Vagina (tissue), 2 donors: Measurements from ENCODE around the gene ANKRD10. TPM values are rescaled to one million over a fixed set of nuclear protein-coding genes. Genes with fewer than 3 reads are reported as not detected.

Experiments
- DNase-seq, 2 donors: peaks; one replicate each; pipeline ENCODE4 v3.0.0-alpha.2; 2017; ENCODE audit errors: extremely low spot score in 2 of 2
- H3K27ac ChIP-seq: fragments of 200-600 bp; sonication (generic); one replicate; pipeline ENCODE4 v1.5.1; 2019
- H3K27me3 ChIP-seq: fragments of 200-600 bp; sonication (generic); one replicate; pipeline ENCODE4 v1.5.1; 2019
- H3K36me3 ChIP-seq, 2 donors: fragments of 200-600 bp; sonication (generic); one replicate each; pipeline ENCODE4 v1.5.1; 2017 to 2019
- H3K4me1 ChIP-seq: fragments of 200-600 bp; sonication (generic); one replicate; pipeline ENCODE4 v1.5.1; 2019
- H3K4me3 ChIP-seq, 2 donors: fragments of 200-600 bp; sonication (generic); 1 replicate in 1 of 2; 2 replicates in 1 of 2; pipeline ENCODE4 v1.5.1; 2016 to 2019
- H3K9me3 ChIP-seq: fragments of 200-600 bp; sonication (generic); one replicate; pipeline ENCODE4 v1.5.1; 2019
- POLR2A ChIP-seq, 2 donors: fragments of 450-650 bp; IDR thresholded peaks; one replicate each; pipeline ENCODE4 v1.6.1; 2017; ENCODE audit warnings: antibody characterized with exemption in 2 of 2, mild to moderate bottlenecking in 2 of 2, moderate library complexity in 2 of 2
- POLR2AphosphoS5 ChIP-seq, 2 donors: sonication (generic); formaldehyde crosslinking; IDR thresholded peaks; one replicate each; pipeline ENCODE4 v1.9.0; 2017; ENCODE audit warnings: antibody characterized with exemption in 2 of 2, mild to moderate bottlenecking in 2 of 2, low read depth in 1 of 2; ENCODE audit not compliant: insufficient read depth in 1 of 2
- intact Hi-C: fragments of 100-400 bp; cut with DNase I; formaldehyde crosslinking; loops from one replicate; pipeline ENCODE4 v1.15.1; 2023
- total RNA-seq: library from RNA; depleted of rRNA; stranded (reverse); fragments of >200 nt; gene quantifications from one replicate; pipeline ENCODE4 v1.2.3, GENCODE V29; 2016
- TF ChIP-seq, protein P1 (sequence below), 3 experiments: fragments of 450-650 bp in 2 of 3; fragments of 200-600 bp in 1 of 3; sonication (generic) in 1 of 3; IDR thresholded peaks; one replicate each; pipeline ENCODE4 v1.5.1; 2017 to 2019; ENCODE audit warnings: antibody characterized with exemption in 3 of 3, mild to moderate bottlenecking in 2 of 3, moderate library complexity in 2 of 3

ANKRD10 gene
- total RNA-seq, 1 donor from 2014 or later: 114 TPM

DNA sequence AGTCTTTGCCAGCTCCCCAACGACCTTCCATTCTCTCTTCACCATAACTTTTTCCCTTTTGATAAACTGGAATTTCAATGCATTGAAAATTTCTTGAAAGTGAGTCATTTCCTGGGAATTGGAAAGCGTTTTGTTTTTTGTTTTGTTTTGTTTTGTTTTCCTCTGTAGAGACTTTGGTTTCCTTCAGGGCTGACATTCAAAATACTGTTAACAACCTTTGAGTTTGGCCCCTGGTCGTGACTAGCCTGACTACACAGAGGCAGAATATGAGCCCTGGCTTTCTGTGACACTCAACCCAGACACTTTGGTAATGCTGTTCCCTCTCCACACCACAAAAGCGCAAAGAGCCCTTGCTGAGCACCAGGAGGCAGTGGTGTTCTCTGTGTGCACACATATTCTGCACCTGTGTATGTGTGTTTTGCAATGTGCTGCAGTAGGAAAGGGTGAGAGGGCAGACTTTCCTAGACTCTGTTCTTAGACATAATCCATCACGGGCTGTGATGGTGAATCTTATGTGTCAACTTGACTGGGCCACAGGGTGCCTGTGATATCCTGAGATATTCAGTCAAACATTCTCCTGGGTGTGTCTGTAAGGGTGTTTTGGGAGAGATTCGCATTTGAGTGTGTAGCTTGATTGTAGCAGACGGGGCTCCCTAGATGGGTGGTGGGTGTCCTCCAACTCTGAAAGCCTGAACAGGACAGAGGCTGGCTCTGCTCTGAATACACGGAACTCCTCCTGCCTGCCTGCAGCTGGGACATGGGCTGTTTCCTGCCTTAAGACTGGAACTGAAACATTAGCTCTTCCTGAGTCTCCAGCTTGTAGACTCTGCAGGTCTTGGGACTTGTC is 29.5 kb upstream of the ANKRD10 start:
- Histone ChIP-seq H3K27ac (no peak overlapping the region), H3K9me3 (no peaks in the 10 kb centered on the region), H3K27me3 (no peaks in the 10 kb centered on the region), H3K4me3 (no peak overlapping the region), H3K4me1 (peaks cover 6% of the 10 kb centered on the region), H3K36me3 (no peaks in the 10 kb centered on the region)
- TF ChIP-seq, protein P1, sequence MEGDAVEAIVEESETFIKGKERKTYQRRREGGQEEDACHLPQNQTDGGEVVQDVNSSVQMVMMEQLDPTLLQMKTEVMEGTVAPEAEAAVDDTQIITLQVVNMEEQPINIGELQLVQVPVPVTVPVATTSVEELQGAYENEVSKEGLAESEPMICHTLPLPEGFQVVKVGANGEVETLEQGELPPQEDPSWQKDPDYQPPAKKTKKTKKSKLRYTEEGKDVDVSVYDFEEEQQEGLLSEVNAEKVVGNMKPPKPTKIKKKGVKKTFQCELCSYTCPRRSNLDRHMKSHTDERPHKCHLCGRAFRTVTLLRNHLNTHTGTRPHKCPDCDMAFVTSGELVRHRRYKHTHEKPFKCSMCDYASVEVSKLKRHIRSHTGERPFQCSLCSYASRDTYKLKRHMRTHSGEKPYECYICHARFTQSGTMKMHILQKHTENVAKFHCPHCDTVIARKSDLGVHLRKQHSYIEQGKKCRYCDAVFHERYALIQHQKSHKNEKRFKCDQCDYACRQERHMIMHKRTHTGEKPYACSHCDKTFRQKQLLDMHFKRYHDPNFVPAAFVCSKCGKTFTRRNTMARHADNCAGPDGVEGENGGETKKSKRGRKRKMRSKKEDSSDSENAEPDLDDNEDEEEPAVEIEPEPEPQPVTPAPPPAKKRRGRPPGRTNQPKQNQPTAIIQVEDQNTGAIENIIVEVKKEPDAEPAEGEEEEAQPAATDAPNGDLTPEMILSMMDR (IDR thresholded peaks at IDR 0.05): peak in 2 of 3 experiments; percentile 15 to 35
- TF ChIP-seq POLR2AphosphoS5 (IDR thresholded peaks at IDR 0.05; ENCODE audit: insufficient read depth in 1 of 2, low read depth in 1 of 2) (no peak), POLR2A (IDR thresholded peaks at IDR 0.05) (no peak)
- intact Hi-C loops: no loop called here
- no peak for DNase-seq

DNA sequence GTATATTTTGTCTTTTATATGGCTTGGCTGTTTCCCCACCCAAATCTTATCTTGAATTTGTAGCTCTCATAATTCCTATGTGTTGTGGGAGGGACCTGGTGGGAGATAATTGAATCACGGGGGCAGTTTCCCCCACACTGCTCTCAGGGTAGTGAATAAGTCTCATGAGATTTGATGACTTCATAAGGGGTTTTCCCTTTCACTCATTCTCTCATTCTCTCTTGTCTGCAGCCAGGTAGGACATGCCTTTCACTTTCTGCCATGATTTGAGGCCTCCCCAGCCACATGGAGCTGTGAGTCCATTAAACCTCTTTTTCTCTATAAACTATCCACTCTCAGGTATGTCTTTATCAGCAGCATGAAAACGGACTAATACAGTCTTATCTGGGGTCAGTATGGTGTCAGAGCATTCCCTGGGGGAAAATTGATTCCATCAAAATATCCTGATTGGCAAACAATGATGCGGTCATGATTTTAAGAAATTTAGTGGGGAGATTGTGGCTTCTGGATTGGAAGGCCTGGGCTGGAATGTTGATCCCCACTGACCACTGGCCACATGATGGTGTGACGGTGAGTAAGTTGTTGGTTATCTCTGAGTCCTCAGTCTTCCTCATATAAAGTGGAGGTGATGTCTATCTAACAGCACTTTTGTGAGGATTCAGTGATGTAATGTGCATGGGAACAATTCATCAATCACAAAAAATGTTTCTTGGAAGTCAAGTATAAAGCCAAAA is 27.5 kb upstream of the ANKRD10 start:
- Histone ChIP-seq H3K9me3 (no peaks in the 10 kb centered on the region), H3K4me3 (no peak overlapping the region), H3K27ac (no peak overlapping the region), H3K4me1 (peaks cover 6% of the 10 kb centered on the region), H3K36me3 (no peaks in the 10 kb centered on the region), H3K27me3 (no peaks in the 10 kb centered on the region)
- intact Hi-C loops: no loop called here
- DNase-seq: no peak
- TF ChIP-seq, protein P1 (IDR thresholded peaks at IDR 0.05): no peak
- no peak for TF ChIP-seq POLR2A (IDR thresholded peaks at IDR 0.05)
- no peak for TF ChIP-seq POLR2AphosphoS5 (IDR thresholded peaks at IDR 0.05; ENCODE audit: insufficient read depth in 1 of 2, low read depth in 1 of 2)

DNA sequence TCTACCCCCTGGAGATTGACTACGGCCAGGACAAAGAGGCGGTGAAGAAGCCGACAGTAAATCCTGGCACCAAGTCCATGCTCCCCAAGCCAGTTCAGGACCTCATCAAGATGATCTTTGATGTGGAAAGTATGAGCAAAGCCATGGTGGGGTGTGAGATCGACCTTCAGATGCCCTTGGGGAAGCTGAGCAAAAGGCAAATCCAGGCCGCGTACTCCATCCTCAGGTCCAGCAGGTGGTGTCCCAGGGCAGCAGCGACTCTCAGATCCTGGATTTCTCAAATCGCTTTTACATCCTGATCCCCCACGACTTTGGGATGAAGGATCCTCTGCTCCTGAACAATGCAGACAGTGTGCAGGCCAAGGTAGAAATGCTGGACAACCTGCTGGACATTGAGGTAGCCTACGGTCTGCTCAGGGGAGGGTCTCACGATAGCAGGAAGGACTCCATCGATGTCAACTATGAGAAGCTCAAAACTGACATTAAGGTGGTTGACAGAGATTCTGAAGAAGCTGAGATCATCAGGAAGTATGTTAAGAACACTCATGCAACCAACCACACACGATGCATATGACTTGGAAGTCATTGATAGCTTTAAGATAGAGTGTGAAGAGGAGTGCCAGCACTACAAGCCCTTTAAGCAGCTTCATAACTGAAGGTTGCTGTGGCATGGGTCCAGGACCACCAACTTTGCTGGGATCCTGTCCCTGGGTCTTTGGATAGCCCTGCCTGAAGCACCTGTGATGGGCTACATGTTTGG is 24.0 kb upstream of the ANKRD10 start:
- TF ChIP-seq POLR2AphosphoS5 (IDR thresholded peaks at IDR 0.05; ENCODE audit: insufficient read depth in 1 of 2, low read depth in 1 of 2) (no peak), POLR2A (IDR thresholded peaks at IDR 0.05) (no peak)
- TF ChIP-seq, protein P1 (IDR thresholded peaks at IDR 0.05): no peak
- H3K9me3 ChIP-seq: peaks cover under 1% of the 10 kb centered on the region
- H3K4me3 ChIP-seq: no peak overlapping the region
- intact Hi-C loops: no loop called here
- no peaks in the 10 kb centered on the region for H3K36me3 ChIP-seq
- no peaks in the 10 kb centered on the region for H3K4me1 ChIP-seq
- DNase-seq: no peak
- no peak overlapping the region for H3K27ac ChIP-seq
- no peaks in the 10 kb centered on the region for H3K27me3 ChIP-seq

DNA sequence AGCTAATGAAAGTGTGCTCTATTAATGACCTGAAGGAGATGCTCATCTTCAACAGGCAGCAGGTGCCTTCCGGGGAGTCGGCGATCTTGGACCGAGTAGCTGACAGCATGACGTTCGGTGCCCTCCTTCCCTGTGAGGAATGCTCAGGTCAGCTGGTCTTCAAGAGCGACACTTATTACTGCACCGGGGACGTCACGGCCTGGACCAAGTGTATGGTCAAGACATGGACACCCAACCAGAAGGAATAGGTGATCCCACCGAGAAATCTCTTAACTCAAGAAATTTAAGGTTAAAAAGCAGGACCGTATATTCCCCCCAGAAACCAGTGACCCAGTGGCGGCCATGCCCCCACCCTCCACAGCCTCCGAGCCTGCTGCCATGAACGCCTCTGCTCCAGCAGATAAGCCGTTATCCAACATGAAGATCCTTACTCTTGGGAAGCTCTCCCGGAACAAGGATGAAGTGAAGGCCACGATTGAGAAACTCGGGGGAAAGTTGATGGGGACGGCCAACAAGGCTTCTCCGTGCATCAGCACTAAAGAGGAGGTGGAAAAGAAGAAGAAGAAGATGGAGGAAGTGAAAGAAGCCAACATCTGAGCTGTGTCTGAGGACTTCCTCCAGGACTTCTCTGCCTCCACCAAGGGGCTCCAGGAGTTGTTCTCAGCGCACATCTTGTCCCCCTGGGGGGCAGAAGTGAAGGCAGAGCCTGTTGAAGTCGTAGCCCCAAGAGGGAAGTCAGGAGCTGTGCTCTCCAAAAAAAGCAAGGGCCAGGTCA is 22.8 kb upstream of the ANKRD10 start:
- intact Hi-C loops: no loop called here
- no peaks in the 10 kb centered on the region for H3K27me3 ChIP-seq
- H3K4me1 ChIP-seq: no peaks in the 10 kb centered on the region
- H3K36me3 ChIP-seq: no peaks in the 10 kb centered on the region
- no peak for TF ChIP-seq POLR2AphosphoS5 (IDR thresholded peaks at IDR 0.05; ENCODE audit: insufficient read depth in 1 of 2, low read depth in 1 of 2)
- TF ChIP-seq POLR2A (IDR thresholded peaks at IDR 0.05): no peak
- TF ChIP-seq, protein P1 (IDR thresholded peaks at IDR 0.05): no peak
- H3K27ac ChIP-seq: no peak overlapping the region
- peaks cover 9% of the 10 kb centered on the region for H3K9me3 ChIP-seq
- DNase-seq: no peak
- H3K4me3 ChIP-seq: no peak overlapping the region
